ENCODE data around the gene ZNF503.

ZNF503 gene

DNA sequence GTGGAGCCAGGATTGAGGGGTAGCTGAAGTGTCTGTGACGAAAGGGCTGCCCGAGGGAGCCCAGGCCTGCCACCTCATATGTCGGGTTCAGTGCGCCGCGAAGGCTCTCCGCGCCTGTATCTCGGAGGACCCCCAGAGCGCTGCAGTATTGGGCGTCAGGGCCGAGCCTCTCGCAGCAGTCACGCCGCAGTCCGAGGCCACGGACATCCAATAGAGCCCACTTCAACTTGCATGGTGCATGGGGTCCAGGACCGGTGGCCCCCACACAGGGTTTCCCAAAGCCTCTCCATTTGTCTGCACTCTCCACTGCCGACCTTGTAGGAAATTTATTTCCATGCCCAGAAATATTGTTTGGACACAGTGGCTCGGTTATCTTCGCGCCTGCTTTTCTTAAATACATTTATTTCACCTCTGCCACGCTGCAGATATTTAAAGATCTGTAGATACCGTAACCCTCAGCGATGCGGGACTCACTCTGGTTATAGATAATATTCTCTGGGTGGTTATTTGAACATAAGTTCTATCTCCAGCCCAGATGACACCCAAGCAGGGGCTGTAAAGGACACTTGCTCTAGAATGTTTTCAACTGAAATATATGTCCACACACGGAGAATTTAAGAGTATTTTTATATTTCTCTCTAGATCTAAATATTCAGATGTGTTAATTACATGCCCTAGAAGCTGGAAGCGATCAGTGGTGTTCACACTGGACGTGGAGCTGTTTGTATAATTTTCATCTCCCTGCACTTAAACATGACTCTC, 5.1 kb upstream of the ZNF503 start:
- no peak for DNase-seq

- no peak for DNase-seq
These were observed 4.3 kb upstream of the ZNF503 start for GRCh38 chr10:75405598-75406461.

- no peak for DNase-seq
These were observed 3.4 kb upstream of the ZNF503 start for GRCh38 chr10:75404815-75405597.

GRCh38 chr10:75403939-75404814, 2.6 kb upstream of the ZNF503 start:
- DNase-seq, result no peak

- DNase-seq, result peak in 2 of 4 experiments; percentile 11 to 30
These were observed 1.8 kb upstream of the ZNF503 start for GRCh38 chr10:75403144-75403938.

DNA sequence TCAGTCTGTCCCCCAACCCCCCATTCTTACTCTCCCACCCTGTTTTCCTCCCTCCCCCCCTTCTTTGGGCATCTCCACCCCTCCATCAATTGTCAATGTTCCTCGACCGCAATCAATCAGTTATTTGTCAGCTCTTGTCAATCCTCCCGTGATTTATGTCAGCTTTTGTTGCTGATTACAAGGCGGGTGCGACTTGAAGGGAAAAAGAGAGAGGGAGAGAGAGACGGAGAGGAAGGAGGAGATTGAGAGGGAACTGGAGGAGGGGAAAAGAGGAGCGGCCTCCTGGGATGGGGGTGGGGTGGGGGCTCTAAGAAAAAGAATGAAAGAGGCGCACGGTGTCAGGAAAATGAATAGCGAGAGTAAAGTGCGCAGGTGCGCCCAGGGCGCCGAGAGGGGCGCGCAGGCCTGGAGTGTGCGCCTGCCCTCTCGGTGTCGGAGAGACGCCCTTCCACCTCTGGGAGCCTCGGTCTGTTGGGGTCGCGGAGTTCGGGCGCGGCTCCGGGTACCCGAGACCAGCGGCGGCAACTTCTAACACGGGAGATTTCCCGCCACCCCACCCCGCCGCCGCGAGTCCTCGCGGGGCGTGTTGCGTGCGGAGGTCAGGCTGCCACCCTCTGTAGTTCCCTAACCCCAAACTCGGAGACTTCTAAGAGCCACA, 1.1 kb upstream of the ZNF503 start:
- DNase-seq, result peak; percentile 40 to 71 (median 63)

DNA sequence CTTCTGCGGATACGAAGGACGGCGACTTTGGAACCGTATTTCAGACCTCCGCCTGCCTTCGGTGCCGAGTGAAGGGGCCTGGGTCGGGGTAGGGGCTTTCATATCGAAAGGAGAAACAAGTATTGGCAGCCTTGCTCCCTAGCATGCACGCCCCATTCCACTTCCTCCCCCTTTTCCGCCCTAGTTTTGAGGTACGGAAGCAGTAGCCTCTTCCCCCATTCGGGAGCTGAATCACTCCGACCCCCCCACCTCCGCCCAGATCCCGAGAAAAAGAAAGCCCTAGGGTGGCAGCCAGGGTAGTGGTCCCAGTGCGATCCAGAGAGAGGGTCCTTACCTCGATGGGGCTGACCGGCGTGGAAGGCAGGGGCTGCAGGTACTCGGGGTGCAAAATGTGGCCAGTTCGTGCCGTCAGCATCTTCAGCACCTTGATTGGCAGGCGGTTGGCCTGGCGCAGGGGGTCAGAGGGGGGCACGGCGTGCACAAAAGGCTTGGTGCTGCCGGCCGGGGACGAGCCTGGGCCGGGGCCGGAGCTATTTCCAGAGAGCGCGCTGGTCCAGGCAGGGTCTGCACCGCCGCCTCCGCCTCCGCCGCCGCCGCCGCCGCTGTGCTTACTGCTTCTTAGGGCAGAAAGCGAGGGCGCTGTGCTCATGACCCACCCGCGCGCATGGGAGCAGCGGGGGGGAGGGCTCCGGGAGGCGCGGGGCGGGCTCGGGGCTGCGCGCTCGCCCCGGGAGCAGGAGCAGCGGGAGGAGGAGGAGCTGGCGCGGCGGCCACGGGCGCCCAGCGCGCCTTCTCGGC, 594 bp downstream of the ZNF503 start:
- peak; percentile 56 to 84 (median 74) for DNase-seq

- peak in 3 of 4 experiments; percentile 17 to 41 (median 35) for DNase-seq
These were observed 1.3 kb downstream of the ZNF503 start for GRCh38 chr10:75400163-75400770.

GRCh38 chr10:75399461-75400162, 2.0 kb downstream of the ZNF503 start:
- peak; percentile 69 to 87 (median 78) for DNase-seq

- DNase-seq, result no peak
These were observed 2.7 kb downstream of the ZNF503 start for GRCh38 chr10:75398692-75399460.

GRCh38 chr10:75398200-75398691, 3.3 kb downstream of the ZNF503 start:
- no peak for DNase-seq

DNA sequence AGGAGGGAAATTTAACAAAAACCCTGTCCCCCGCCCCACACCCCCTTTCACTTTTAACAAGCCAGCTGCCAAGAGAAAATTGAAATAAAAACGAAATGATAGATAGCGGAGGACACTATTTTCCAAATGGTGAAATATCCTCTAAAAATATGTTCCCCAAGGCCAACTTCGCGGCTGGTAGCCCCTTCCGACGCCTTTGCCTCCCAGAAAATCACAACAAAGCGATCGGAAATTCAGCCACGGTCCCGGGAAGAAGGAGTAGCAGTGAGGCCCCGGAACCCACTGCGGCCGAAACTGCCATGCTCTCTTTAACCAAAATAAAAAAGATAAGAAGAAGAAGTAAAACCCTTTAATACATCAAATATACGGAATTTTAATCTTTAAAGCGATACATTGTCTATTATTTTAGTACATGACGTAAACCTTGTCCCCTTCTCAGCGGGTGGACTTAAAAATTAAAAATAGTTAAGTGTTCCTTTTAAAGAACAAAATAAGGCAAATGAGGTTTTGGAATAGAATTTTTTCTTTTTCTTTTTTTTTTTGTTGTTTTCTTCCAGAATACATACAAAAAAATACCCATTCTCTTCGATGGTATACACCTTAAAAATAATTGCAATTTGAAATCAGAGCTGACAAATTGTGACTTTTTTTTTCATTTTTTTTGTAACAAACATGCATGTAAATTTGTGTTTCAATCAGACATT, 3.9 kb downstream of the ZNF503 start:
- DNase-seq, result no peak

DNA sequence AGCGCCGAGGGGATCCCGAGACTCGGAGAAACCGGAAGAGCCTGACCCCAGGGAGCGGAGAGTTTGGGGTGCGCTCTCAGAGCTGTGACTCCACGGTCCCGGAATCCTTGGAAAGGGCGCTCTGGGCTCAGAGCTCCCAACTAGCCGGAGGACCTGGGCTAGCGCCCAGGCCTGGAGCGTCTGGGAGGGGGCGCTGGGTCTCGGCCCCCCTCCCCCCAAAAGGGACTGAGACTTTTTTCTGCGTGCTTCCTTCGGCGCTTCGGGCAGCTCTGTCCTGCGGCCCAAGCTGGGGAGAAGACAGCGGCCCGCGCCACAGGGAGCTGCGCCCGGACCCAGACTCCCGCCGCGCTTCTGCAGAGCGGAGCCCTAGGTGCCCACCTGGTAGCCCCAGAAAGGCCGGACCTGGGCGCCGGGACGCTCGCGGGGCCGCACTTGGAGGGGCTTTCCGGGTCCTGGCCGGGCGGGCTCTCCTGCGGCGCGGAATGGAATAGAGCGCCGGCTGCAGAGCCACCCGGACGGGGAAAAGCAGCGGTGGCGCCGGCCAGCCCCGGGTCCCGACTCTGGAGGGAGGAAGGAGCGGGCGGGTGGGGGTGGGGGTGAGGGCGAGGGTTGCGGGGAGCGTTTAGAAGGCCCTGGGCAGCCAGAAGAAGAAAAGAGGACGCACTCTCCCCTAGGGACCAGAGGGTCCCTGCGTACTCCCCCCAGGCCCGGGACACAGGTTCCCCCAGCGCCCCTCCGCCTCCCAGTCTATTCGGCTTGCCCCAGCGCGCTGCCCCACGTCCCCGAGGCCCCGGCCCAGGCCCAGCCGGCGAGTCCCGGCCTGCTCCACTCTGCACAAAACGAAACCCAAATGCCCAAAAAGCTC, 4.7 kb downstream of the ZNF503 start:
- DNase-seq, result peak in 2 of 4 experiments; percentile 25 to 31

GRCh38 chr10:75395932-75396630, 5.5 kb downstream of the ZNF503 start:
- DNase-seq, result peak in 1 of 4 experiments; percentile 20
